ENCODE measurements around the gene LIN52. TPM values are rescaled to one million over a fixed set of nuclear protein-coding genes. Genes with fewer than 3 reads are reported as not detected.

Gene LIN52
- total and polyA plus RNA-seq, 4 donors, result 3.8 to 9.9 (median 5.3) TPM

DNA sequence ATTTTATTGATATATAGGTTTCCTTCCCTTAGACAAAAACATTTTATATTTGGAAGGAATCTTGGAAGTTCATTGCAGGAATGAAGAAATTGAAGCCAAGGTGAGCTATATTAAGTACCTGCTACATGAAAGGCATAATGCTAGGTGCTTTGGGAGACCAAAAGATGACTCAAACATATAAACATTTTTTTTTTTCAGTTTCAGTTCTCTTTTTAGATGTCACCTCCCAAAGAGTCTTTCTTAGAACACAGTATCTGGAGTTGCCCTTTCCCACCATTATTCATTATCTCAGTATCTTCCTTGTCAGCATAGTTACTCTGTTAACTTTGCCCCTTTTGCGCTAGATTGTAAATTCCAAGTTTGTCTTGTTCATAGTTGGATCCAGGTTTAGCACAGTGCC lies 1.1 kb downstream of the LIN52 start:
- H3K9ac ChIP-seq (ENCODE audit: low read depth in 1 of 2, low read length in 2 of 2), result no peak overlapping the region
- no peak overlapping the region for H3K27ac ChIP-seq (ENCODE audit: low read depth in 1 of 2, low read length in 2 of 2)
- H3K4me1 ChIP-seq (ENCODE audit: control insufficient read depth in 4 of 4, insufficient read depth in 4 of 4, low read length in 3 of 4), result peaks cover 3 to 42% (median 26%) of the 10 kb centered on the region in 4 donors
- H3K36me3 ChIP-seq (ENCODE audit: control insufficient read depth in 4 of 4, insufficient read depth in 3 of 4, low read depth in 1 of 4, low read length in 3 of 4), result no peaks in the 10 kb centered on the region
- no peak for TF ChIP-seq FOXA2 (IDR thresholded peaks at IDR 0.05)
- TF ChIP-seq, protein P1, sequence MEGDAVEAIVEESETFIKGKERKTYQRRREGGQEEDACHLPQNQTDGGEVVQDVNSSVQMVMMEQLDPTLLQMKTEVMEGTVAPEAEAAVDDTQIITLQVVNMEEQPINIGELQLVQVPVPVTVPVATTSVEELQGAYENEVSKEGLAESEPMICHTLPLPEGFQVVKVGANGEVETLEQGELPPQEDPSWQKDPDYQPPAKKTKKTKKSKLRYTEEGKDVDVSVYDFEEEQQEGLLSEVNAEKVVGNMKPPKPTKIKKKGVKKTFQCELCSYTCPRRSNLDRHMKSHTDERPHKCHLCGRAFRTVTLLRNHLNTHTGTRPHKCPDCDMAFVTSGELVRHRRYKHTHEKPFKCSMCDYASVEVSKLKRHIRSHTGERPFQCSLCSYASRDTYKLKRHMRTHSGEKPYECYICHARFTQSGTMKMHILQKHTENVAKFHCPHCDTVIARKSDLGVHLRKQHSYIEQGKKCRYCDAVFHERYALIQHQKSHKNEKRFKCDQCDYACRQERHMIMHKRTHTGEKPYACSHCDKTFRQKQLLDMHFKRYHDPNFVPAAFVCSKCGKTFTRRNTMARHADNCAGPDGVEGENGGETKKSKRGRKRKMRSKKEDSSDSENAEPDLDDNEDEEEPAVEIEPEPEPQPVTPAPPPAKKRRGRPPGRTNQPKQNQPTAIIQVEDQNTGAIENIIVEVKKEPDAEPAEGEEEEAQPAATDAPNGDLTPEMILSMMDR (IDR thresholded peaks at IDR 0.05; ENCODE audit: low read depth, low read length, missing input control), result no peak
- no peak for TF ChIP-seq JUND (IDR thresholded peaks at IDR 0.05)
- H3K4me3 ChIP-seq (ENCODE audit: low read depth in 1 of 3, low read length in 3 of 3), result peak overlapping the region in 2 of 3 donors; percentile 75 to 97
- no peaks in the 10 kb centered on the region for H3K9me3 ChIP-seq (ENCODE audit: control insufficient read depth in 4 of 4, low read length in 3 of 4)
- no peaks in the 10 kb centered on the region for H3K27me3 ChIP-seq (ENCODE audit: control insufficient read depth in 4 of 4, insufficient read depth in 4 of 4, low read length in 3 of 4)
- no peak for DNase-seq (ENCODE audit: low spot score)
- 89% methylated on average over 1 of the region's 1 CpG for WGBS

DNA sequence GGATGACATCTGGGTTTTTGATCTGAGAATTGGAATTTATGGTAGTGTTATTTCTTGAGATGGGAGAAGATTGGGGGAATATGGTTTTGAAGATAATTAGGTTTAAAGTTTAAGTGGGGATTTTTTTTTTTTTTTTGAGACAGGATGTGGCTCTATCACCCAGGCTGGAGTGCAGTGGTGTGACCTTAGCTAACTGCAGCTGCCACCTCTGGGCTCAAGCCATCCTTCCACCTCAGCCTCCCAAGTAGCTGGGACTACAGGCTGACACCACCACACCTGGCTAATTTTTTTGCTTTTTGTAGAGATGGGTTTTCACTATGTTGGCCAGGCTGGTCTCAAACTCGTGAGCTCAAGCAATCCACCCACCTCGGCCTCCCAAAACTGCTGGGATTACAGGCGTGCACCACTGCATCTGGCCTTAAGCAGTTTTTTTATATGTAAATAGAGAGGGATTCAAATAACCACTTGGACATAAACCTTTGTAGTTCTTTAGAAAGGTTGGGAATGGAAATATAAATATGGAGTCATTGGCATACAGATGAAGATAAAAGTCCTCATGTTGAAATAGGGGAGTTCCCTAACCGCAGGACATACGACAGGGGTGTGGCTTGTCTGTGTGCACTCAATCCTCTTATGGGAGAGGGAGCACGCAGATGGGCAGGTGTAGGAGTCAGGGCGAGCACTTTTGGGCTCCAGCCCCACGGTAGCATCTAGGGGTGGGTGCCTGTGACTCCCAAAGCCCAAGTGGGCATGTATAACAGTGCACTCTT lies 4.7 kb downstream of the LIN52 start:
- no peaks in the 10 kb centered on the region for H3K27me3 ChIP-seq (ENCODE audit: control insufficient read depth in 4 of 4, insufficient read depth in 4 of 4, low read length in 3 of 4)
- WGBS, result 91% methylated on average over 8 of the region's 8 CpGs
- TF ChIP-seq EGR1 (IDR thresholded peaks at IDR 0.05; ENCODE audit: low read depth in 2 of 2) (no peak), YY1 (IDR thresholded peaks at IDR 0.05) (no peak), HNF4A (conservative IDR thresholded peaks at IDR 0.05) (no peak), NR2F2 (IDR thresholded peaks at IDR 0.05) (no peak), GABPA (IDR thresholded peaks at IDR 0.05 in 1 of 2, conservative IDR thresholded peaks at IDR 0.05 in 1 of 2) (no peak)
- no peak for DNase-seq (ENCODE audit: low spot score)
- no peaks in the 10 kb centered on the region for H3K9me3 ChIP-seq (ENCODE audit: control insufficient read depth in 4 of 4, low read length in 3 of 4)
- no peak overlapping the region for H3K9ac ChIP-seq (ENCODE audit: low read depth in 1 of 2, low read length in 2 of 2)
- no peak overlapping the region for H3K27ac ChIP-seq (ENCODE audit: low read depth in 1 of 2, low read length in 2 of 2)
- peaks cover 0 to 14% (median 11%) of the 10 kb centered on the region in 4 donors for H3K4me1 ChIP-seq (ENCODE audit: control insufficient read depth in 4 of 4, insufficient read depth in 4 of 4, low read length in 3 of 4)
- H3K36me3 ChIP-seq (ENCODE audit: control insufficient read depth in 4 of 4, insufficient read depth in 3 of 4, low read depth in 1 of 4, low read length in 3 of 4), result peaks cover 2 to 6% (median 3%) of the 10 kb centered on the region in 4 donors
- H3K4me3 ChIP-seq (ENCODE audit: low read depth in 1 of 3, low read length in 3 of 3), result no peak overlapping the region

DNA sequence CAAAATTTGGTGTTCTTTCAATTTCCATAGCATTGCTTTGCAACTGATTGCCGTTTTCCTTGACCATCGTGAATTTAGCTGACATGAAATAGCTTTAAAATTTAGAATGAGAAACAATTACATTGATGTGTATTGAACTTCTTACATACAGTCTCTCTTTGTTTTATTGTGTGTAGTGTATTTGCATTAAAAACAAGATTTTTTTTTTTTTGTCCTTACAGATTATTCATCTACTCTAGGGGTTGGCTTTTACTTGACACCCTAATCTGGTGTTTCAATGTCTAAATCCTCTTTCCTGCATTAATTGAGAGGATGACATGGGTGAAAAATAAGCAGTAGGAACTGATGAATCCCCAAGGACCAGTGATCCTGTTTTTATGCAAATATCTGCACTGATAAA lies 20.6 kb downstream of the LIN52 start:
- TF ChIP-seq RAD21 (IDR thresholded peaks at IDR 0.05) (no peak), RXRA (IDR thresholded peaks at IDR 0.05) (no peak), TAF1 (conservative IDR thresholded peaks at IDR 0.05) (no peak), FOXA1 (IDR thresholded peaks at IDR 0.05) (no peak), HNF4A (conservative IDR thresholded peaks at IDR 0.05) (no peak), HNF4G (IDR thresholded peaks at IDR 0.05) (no peak)
- TF ChIP-seq, protein P2, sequence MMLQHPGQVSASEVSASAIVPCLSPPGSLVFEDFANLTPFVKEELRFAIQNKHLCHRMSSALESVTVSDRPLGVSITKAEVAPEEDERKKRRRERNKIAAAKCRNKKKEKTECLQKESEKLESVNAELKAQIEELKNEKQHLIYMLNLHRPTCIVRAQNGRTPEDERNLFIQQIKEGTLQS (IDR thresholded peaks at IDR 0.05), result no peak
- TF ChIP-seq, protein P3, sequence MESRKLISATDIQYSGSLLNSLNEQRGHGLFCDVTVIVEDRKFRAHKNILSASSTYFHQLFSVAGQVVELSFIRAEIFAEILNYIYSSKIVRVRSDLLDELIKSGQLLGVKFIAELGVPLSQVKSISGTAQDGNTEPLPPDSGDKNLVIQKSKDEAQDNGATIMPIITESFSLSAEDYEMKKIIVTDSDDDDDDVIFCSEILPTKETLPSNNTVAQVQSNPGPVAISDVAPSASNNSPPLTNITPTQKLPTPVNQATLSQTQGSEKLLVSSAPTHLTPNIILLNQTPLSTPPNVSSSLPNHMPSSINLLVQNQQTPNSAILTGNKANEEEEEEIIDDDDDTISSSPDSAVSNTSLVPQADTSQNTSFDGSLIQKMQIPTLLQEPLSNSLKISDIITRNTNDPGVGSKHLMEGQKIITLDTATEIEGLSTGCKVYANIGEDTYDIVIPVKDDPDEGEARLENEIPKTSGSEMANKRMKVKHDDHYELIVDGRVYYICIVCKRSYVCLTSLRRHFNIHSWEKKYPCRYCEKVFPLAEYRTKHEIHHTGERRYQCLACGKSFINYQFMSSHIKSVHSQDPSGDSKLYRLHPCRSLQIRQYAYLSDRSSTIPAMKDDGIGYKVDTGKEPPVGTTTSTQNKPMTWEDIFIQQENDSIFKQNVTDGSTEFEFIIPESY (IDR thresholded peaks at IDR 0.05), result no peak
- TF ChIP-seq, protein P1 (IDR thresholded peaks at IDR 0.05; ENCODE audit: low read depth, low read length, missing input control), result no peak
- no peaks in the 10 kb centered on the region for H3K4me1 ChIP-seq (ENCODE audit: control insufficient read depth in 4 of 4, insufficient read depth in 4 of 4, low read length in 3 of 4)
- no peaks in the 10 kb centered on the region for H3K27me3 ChIP-seq (ENCODE audit: control insufficient read depth in 4 of 4, insufficient read depth in 4 of 4, low read length in 3 of 4)
- DNase-seq (ENCODE audit: low spot score), result no peak
- H3K9me3 ChIP-seq (ENCODE audit: control insufficient read depth in 4 of 4, low read length in 3 of 4), result no peaks in the 10 kb centered on the region
- H3K27ac ChIP-seq (ENCODE audit: low read depth in 1 of 2, low read length in 2 of 2), result no peak overlapping the region
- WGBS, result 96% methylated on average over 2 of the region's 2 CpGs
- no peak overlapping the region for H3K4me3 ChIP-seq (ENCODE audit: low read depth in 1 of 3, low read length in 3 of 3)
- H3K9ac ChIP-seq (ENCODE audit: low read depth in 1 of 2, low read length in 2 of 2), result no peak overlapping the region
- H3K36me3 ChIP-seq (ENCODE audit: control insufficient read depth in 4 of 4, insufficient read depth in 3 of 4, low read depth in 1 of 4, low read length in 3 of 4), result peaks cover 1 to 9% (median 4%) of the 10 kb centered on the region in 4 donors

Data from liver (tissue), 9 donors.